ENCODE results near the gene PUSL1.
A peak's percentile ranks its signal among the peaks of the same experiment; 100 is the strongest.

The PUSL1 gene, protein sequence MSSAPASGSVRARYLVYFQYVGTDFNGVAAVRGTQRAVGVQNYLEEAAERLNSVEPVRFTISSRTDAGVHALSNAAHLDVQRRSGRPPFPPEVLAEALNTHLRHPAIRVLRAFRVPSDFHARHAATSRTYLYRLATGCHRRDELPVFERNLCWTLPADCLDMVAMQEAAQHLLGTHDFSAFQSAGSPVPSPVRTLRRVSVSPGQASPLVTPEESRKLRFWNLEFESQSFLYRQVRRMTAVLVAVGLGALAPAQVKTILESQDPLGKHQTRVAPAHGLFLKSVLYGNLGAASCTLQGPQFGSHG

GRCh38 chr1:1307923-1308755, at the start of gene PUSL1, which contains the start of gene ACAP3:
Gene PUSL1, plus strand, starts transcription at chr1:1308597. Its CDS starts 47 bp downstream, at chr1:1308644.
Gene ACAP3, minus strand, starts transcription at chr1:1307930. Its CDS starts 115 bp downstream, at chr1:1307815.
- DNase-seq: peak; percentile 87

DNA sequence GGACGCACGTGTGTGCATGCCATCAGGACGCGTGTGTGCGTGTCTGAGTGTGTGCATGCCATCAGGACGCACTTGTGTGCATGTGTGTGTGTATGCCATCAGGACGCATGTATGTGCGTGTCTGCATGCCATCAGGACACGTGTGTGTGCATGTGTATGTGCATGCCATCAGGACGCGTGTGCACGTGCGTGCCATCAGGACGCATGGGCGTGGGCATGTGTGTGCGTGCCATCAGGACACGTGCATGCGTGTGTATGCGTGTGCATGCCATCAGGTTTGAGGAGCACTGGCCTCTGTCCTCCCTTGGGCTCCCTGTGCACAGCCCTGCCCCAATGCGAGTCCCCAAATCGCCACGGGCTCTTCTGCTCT, 49.3 kb upstream of the PUSL1 start:
- DNase-seq: no peak

DNA sequence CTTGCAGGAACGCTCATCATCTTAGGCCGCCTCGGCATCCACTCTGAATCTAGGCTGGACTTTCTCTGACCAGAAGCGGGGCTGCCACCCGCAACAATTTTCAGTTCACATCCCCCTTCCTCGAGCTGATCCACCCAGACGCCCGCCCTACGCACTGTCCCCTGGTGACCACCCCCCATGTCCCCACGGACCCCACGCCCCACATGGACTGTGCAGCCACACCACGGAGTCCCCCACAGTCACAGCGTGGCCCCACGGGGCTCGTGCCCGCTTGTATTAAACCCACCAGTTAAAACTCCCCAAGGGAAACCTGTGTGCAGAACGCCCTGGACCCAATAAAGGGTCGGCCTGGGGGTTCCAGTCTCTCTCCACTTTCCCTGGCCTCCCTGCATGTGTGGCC, 48.9 kb upstream of the PUSL1 start:
- DNase-seq: no peak

DNA sequence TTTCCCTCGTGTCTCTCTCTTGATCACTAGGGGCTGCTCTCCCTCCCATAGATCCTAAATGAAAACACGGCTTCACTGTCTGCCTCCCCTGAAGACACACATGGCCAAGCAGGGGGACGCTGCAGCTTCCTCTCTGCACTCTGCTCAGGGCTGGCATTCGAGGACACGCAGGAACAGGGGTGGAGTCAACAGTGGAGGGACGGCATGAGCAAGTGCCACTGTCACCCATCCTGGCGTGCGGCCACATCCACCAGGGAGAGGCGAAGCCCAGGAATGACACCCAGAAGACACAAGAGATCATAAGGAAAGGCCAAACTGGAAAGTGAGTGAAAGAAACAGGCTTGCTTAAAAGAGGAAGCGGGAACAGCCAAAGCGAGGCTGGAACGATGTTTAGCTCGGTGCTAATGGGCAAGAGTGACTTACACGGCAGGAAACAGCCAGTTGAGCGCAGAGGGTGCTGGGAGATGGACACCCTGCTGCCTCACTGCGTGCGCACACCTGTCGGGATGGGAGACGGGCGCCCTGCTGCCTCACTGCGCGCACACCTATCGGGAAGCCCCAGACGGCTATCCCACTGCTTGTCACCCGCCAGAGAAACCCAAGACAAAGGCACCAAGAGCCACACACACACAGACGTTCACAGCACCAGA, 48.3 kb upstream of the PUSL1 start:
- no peak for DNase-seq

GRCh38 chr1:1260843-1261560, 47.4 kb upstream of the PUSL1 start:
- DNase-seq: no peak

DNA sequence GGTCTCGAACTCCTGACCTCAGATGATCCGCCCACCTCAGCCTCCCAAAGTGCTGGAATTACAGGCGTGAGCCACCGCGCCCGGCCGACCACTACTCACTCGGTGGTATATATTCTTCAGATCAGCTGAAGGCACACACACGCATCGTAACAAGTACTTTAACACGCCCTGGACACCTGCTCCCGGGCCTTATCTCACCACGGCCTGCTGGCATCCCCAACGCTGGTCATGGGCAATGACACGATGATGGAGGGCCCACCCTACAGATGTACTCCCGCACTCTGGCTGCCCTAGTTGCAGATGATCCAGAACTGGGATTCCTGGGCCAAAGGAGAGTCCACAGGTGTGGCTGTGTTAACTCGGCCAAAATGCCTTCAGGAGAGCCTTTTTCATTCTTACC, 46.3 kb upstream of the PUSL1 start:
- no peak for DNase-seq

GRCh38 chr1:1262758-1263157, 45.6 kb upstream of the PUSL1 start:
- no peak for DNase-seq

DNA sequence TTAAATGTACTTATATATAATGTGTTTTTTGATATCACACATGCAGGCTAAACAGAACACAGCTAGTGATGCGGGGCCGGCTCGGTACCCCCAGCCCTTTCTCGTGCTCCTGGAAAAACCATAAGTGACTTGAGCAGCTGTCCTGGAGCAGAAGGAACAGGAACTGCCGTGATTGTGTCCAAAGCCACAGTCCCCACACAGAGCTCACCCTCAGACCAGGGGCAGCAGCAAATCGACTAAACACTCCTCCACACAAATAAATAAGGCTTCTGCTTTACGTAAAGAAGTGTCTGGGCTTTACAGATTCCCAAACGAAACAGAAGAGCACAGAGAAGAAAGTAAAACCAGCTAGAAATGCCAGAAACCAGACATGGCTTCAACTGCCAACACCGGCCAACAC, 44.4 kb upstream of the PUSL1 start:
- DNase-seq: no peak

GRCh38 chr1:1264868-1265272, 43.5 kb upstream of the PUSL1 start:
- no peak for DNase-seq

- DNase-seq: no peak
Measured at GRCh38 chr1:1267488-1268283, 40.7 kb upstream of the PUSL1 start.

GRCh38 chr1:1268284-1268682, 40.1 kb upstream of the PUSL1 start:
- DNase-seq: no peak

- no peak for DNase-seq
Measured at GRCh38 chr1:1270813-1271212, 37.6 kb upstream of the PUSL1 start.

- no peak for DNase-seq
Measured at GRCh38 chr1:1272341-1273208, 35.8 kb upstream of the PUSL1 start.

GRCh38 chr1:1273209-1273511, 35.2 kb upstream of the PUSL1 start:
- DNase-seq: no peak

- DNase-seq: peak; percentile 70 to 86
Measured at GRCh38 chr1:1273512-1274298, 34.7 kb upstream of the PUSL1 start, which contains the start of gene UBE2J2. Gene UBE2J2, minus strand, starts transcription at chr1:1273854. Its CDS starts 5,862 bp downstream, at chr1:1267992.

DNA sequence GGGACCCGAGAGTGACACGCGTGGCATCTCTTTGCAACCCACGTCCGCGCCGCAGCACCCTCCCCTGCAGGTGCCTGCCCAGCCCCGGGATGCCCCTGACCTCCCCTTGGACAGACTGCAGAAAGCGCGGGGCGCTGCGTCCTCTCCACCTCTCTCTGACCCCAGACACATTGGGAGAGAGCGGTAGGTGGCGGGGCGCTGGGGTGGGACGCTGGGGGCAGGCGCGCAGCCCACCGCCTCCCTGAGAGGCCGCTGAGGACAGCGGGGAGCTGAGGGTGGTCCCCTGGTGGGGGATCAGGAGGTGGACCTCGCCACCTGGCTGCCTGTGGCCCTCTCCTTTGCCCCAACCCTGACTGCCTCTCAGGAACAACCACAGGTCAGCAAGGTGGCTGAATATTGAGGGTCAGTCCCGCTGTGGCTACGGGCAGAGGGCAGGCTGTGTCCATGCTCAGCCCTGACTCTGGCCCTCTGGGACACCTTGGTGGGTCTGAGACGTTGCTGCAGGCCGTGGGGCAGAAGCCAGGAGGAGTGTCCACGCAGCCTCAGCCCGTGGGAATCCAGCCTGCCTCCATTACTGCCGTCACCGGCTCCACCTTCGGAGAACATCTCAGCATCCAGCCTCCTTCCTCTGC, 34.0 kb upstream of the PUSL1 start:
- no peak for DNase-seq

DNA sequence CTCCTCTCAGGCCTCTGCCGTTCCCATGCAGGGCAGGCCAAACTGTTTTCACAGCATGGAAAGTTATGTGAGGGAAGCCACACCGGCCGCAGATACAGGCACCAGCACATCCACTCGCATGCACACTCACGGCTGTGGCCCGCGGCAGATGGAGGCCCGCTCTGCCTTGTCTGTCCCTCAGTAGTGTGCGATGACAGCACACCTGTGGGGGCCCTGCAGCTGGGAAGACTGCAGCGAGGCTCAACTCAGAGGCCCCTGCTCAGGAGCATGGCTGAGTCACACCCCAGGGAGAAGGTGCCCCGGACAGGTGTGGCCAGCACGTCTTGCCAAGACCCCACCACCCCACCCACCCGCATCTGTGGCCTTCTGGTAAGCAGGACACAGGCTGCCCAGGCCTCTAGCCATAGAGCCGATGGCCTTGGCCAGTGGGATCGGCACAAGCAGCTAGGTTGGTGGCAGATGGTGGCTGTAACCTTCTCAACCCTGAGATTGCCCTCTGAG, 33.4 kb upstream of the PUSL1 start:
- DNase-seq: no peak

- no peak for DNase-seq
Measured at GRCh38 chr1:1275836-1276235, 32.6 kb upstream of the PUSL1 start.

DNA sequence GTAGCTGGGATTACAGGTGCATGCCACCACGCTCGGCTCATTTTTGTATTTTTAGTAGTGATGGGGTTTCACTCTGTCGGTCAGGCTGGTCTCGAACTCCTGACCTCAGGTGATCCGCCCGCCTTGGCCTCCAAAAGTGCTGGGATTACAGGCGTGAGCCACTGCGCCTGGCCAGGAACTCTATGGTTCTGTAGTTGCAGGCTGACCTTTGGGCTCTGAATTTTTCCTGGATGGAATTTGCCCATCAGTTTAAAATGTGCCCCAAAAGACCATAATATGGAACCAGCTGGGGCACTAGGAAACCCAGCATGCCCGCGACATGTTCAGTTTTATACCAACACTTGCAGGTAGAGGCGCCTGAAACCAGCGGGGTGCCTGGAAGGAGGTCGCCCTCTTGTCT, 29.8 kb upstream of the PUSL1 start:
- no peak for DNase-seq

DNA sequence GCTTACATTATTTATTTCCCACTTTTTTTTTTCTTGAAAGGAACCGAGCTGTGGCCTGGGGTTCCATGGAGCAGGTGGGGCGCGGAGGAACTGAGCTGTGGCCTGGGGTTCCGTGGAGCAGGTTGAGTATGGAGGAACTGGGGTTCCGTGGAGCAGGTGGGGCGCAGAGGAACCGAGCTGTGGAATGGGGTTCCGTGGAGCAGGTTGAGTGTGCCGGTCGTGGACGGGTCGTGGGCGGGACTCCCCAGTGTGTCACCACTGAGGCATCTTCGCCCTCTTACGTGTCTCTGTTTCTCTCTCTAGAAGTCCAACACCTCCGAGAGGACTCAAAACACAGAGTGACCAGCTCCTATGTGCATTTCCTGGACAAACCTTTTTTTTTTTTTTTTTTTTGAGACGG, 29.4 kb upstream of the PUSL1 start:
- no peak for DNase-seq
